ENCODE results near the gene CLDND2.

CLDND2 gene

GRCh38 chr19:51327066-51328001 lies 41.5 kb downstream of the CLDND2 start:
- DNase-seq, result no peak

GRCh38 chr19:51326216-51327065 lies 42.4 kb downstream of the CLDND2 start:
- no peak for DNase-seq

DNA sequence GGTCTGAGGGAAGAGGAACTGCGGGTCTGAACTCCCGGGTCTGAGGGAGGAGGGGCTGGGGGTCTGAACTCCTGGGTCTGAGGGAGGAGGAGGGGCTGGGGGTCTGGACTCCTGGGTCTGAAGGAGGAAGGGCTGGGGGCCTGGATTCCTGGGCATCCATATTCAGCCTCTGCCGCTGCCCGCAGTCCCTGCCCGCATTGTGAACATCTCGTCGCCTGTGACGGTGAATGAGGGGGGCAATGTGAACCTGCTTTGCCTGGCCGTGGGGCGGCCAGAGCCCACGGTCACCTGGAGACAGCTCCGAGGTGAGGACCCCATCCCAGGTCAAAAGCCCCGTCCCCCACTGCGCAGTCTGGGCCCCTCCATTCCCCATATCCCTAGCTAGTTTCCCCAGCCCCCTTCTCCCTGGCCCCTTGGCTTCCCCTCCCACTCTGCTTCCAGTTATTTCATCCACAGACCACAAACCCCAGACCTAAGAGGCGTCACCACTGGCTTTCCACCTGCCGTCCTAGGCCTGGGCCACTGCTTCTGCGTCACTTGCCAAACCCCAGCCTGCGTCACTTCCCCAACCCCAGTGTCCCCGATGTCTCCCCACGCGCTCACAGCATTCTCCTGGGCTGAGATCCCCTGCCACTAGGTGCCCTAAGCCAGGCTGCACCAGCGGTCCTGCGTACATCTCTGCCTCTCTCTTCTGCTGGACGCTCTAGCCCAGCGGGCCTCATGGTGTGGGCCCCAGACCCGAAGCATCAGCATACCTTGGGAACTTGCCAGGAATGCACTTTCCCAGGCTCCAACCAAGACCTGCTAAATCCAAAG lies 43.4 kb downstream of the CLDND2 start:
- DNase-seq, result no peak

GRCh38 chr19:51324167-51324481 lies 44.7 kb downstream of the CLDND2 start:
- no peak for DNase-seq

DNA sequence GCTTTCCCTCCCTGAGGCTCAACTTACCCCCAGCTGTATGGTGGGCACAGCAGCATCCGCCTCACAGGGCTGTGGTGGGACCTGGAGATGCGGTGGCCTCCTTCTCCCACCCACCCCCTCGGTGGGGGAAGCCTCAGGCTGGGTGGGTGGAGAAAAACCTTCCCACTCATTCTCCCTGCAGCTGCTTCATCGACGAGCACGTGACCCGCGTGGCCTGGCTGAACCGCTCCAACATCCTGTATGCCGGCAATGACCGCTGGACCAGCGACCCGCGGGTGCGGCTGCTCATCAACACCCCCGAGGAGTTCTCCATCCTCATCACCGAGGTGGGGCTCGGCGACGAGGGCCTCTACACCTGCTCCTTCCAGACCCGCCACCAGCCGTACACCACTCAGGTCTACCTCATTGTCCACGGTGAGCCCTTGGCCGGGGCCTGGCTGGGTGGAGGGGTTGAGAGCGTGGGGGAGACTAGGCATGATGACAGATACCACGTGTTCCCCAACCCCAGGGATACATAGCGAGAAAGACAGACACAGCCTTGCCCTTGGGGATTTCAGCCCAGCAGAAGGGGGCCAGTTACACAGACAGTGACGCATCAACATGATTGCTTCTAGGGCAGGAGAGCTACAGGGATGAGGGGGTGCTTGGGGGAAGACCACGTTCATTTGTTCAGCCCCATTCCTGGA lies 45.2 kb downstream of the CLDND2 start:
- DNase-seq, result no peak

DNA sequence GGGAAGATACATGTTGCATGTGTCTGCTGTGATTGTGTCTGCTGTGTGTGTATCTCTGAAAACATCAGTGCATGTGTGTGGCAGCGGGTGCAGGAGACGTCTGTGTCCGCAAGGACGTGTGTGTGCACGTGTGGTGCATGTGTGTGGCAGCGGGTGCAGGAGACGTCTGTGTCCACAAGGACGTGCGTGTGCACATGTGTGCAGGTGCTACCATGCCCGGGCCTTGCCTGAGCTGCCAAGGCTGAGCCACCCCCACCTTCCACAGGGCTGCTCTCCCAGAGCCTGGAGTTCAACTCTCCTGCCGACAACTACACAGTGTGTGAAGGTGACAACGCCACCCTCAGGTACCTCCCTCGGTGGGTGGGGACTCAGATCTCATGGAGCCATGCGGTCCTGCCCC lies 47.0 kb downstream of the CLDND2 start:
- DNase-seq, result no peak

DNA sequence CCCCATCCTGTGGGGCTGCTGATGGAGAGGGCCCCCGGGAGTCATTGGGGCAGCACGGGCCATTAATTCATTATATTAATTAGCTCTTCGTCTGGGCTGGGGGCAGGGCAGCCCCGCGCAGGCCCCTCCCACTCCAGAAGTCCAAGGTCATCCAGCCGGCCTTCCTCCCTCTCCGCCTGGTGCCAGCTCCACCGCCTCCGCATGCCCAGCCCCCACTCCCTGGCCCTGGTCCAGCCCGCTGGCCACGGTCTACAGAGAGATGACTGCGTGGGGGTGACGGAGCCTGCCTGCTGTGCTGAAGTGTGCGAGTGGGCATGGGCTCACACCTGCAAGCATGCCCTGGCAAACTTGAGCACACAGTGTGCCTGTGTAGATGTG lies 48.5 kb downstream of the CLDND2 start:
- no peak for DNase-seq

- no peak for DNase-seq
Measured at GRCh38 chr19:51319649-51320279, 49.0 kb downstream of the CLDND2 start.

- no peak for DNase-seq
Measured at GRCh38 chr19:51318687-51319648, 49.8 kb downstream of the CLDND2 start.

DNA sequence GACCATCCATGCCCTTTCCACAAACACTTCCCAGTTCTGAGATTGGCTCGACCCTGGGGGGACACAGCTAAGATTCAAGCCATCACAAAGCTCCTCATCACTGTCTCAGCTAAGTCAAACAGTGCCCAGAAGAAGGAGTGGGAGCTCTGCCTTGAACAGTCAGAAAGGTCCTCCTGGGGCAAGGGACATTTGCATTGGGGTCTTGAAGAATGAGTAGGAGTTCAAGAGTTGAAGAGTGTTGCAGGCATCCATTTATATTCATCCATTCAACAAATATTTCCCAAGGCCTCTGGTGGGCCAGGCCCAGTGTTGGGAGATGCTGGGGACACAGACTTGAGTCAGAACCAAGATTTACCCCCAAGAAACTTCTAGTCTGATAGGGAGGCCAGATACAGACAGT lies 50.8 kb downstream of the CLDND2 start:
- no peak for DNase-seq

- no peak for DNase-seq
Measured at GRCh38 chr19:51317376-51317775, 51.4 kb downstream of the CLDND2 start.
